GM12878 (cell line): ENCODE measurements around the gene MAGI1. TPM values are rescaled to one million over a fixed set of nuclear protein-coding genes. Genes with fewer than 3 reads are reported as not detected.

Experiments used
- ATAC-seq: fragments of 200-7000 bp; cut with Tn5 transposase; 3 replicates; pipeline ENCODE4 v1.9.1; 2020; ENCODE audit warnings: mild to moderate bottlenecking, moderate library complexity
- BruUV-seq: library from RNA; stranded (reverse); fragments of 400-500 nt; replicated peaks from 2 replicates; lab custom pipeline; 2021; lab: Mats Ljungman, UMichigan
- CTCF ChIA-PET: fragments of 300-600 bp; sonication (Branson Sonifier 250); formaldehyde crosslinking; extraction: SDS; loops from one replicate; lab custom pipeline; 2021; ENCODE audit warnings: inconsistent platforms; lab: Yijun Ruan, JAX
- POLR2A ChIA-PET: fragments of 350-600 bp; formaldehyde crosslinking; extraction: SDS; loops from one replicate; lab custom pipeline; 2021; ENCODE audit warnings: inconsistent platforms; lab: Charles Lee
- RAD21 ChIA-PET: fragments of 300-600 bp; sonication (Branson Sonifier 250); formaldehyde crosslinking; loops from one replicate; lab custom pipeline; 2023; ENCODE audit warnings: antibody characterized with exemption; ENCODE audit not compliant: unreplicated experiment; lab: Charles Lee
- SMC1A ChIA-PET: fragments of 300-600 bp; sonication (Branson Sonifier 250); formaldehyde crosslinking; loops from one replicate; lab custom pipeline; 2023; ENCODE audit not compliant: unreplicated experiment, uncharacterized antibody; lab: Charles Lee
- DNase-seq: peaks from one replicate; pipeline ENCODE4 v3.0.0-alpha.2; 2011; ENCODE audit warnings: low read depth, low spot score
- FAIRE-seq: peaks from 3 replicates; lab custom pipeline; 2011; peaks lifted over from hg19 to GRCh38; lab: Jason Lieb, UNC
- H2AFZ ChIP-seq: 2 replicates; pipeline ENCODE4 v1.6.0; 2011; ENCODE audit warnings: low read depth, low read length, control low read depth; ENCODE audit not compliant: control insufficient read depth
- H3K27ac ChIP-seq: 2 replicates; pipeline ENCODE4 v1.5.1; 2011; ENCODE audit warnings: control low read depth; ENCODE audit not compliant: control insufficient read depth, insufficient read depth
- H3K27me3 ChIP-seq, 2 experiments: replicated peaks in 1 of 2; 2 replicates each; pipeline versions ENCODE4 v1.6.0 to v1.6.1; 2011; ENCODE audit warnings: low read length in 1 of 2; ENCODE audit not compliant: control insufficient read depth in 2 of 2, insufficient read depth in 2 of 2
- H3K36me3 ChIP-seq, 2 experiments: 2 replicates each; pipeline ENCODE4 v1.5.1; 2011; ENCODE audit warnings: low read length in 1 of 2; ENCODE audit not compliant: control insufficient read depth in 2 of 2, insufficient read depth in 2 of 2
- H3K4me1 ChIP-seq: 2 replicates; pipeline ENCODE4 v1.6.1; 2011; ENCODE audit warnings: mild to moderate bottlenecking, low read length, moderate library complexity, mixed read lengths; ENCODE audit not compliant: control insufficient read depth, insufficient read depth
- H3K4me2 ChIP-seq: 2 replicates; pipeline ENCODE4 v1.6.0; 2011; ENCODE audit warnings: control low read depth; ENCODE audit not compliant: control insufficient read depth, insufficient read depth
- H3K4me3 ChIP-seq: fragments of 200-600 bp; sonication (generic); 2 replicates; pipeline ENCODE4 v1.5.1; 2016
- H3K79me2 ChIP-seq: 2 replicates; pipeline ENCODE4 v1.6.0; 2011; ENCODE audit warnings: low read length; ENCODE audit not compliant: control insufficient read depth, insufficient read depth
- H3K9ac ChIP-seq: 2 replicates; pipeline ENCODE4 v1.8.0; 2011; ENCODE audit warnings: low read length, control low read depth, mixed read lengths; ENCODE audit not compliant: control insufficient read depth, insufficient read depth
- H3K9me3 ChIP-seq: replicated peaks from 3 replicates; pipeline ENCODE4 v1.5.1; 2011; ENCODE audit warnings: mild to moderate bottlenecking, low read length; ENCODE audit not compliant: control insufficient read depth, insufficient read depth
- H4K20me1 ChIP-seq: 2 replicates; pipeline ENCODE4 v1.6.0; 2011; ENCODE audit not compliant: control insufficient read depth, insufficient read depth
- CBFB ChIP-seq: IDR thresholded peaks from 2 replicates; pipeline ENCODE4 v1.6.1; 2016; ENCODE audit warnings: antibody characterized with exemption, low read depth
- E2F4 ChIP-seq: IDR thresholded peaks from 2 replicates; pipeline ENCODE4 v1.6.1; 2012; ENCODE audit warnings: low read depth, low read length, improper control_type of control experiment
- ELK1 ChIP-seq: IDR thresholded peaks from 2 replicates; pipeline ENCODE4 v1.6.1; 2012; ENCODE audit warnings: low read depth, low read length, improper control_type of control experiment
- ETV6 ChIP-seq, 2 experiments: fragments of 450-650 bp in 1 of 2; IDR thresholded peaks in 1 of 2; conservative IDR thresholded peaks in 1 of 2; 2 replicates each; pipeline ENCODE4 v1.6.1; 2014; ENCODE audit warnings: antibody characterized with exemption in 1 of 2, borderline replicate concordance in 1 of 2, low read depth in 1 of 2, mild to moderate bottlenecking in 1 of 2, moderate library complexity in 1 of 2
- GATAD2B ChIP-seq: fragments of 450-650 bp; conservative IDR thresholded peaks from 2 replicates; pipeline ENCODE4 v1.6.1; 2017; ENCODE audit warnings: low read depth, mild to moderate bottlenecking, moderate library complexity
- HDAC2 ChIP-seq: fragments of 200-600 bp; sonication (generic); IDR thresholded peaks from 2 replicates; pipeline ENCODE4 v1.6.1; 2017
- KLF5 ChIP-seq: fragments of 450-650 bp; IDR thresholded peaks from 2 replicates; pipeline ENCODE4 v1.6.1; 2014; ENCODE audit warnings: mild to moderate bottlenecking; ENCODE audit not compliant: partially characterized antibody
- NFYA ChIP-seq: IDR thresholded peaks from 2 replicates; pipeline ENCODE4 v1.6.1; 2011; ENCODE audit warnings: low read depth, mild to moderate bottlenecking, low read length, improper control_type of control experiment, borderline replicate concordance
- NFYB ChIP-seq: IDR thresholded peaks from 2 replicates; pipeline ENCODE4 v1.6.1; 2011; ENCODE audit warnings: low read depth, mild to moderate bottlenecking, low read length, improper control_type of control experiment, moderate library complexity; ENCODE audit not compliant: insufficient read depth
- PAX5 ChIP-seq: IDR thresholded peaks from 2 replicates; pipeline ENCODE4 v1.6.1; 2011; ENCODE audit warnings: low read depth, low read length, borderline replicate concordance
- POLR2AphosphoS5 ChIP-seq: IDR thresholded peaks from 2 replicates; pipeline ENCODE4 v1.6.1; 2011; ENCODE audit warnings: mild to moderate bottlenecking, low read length, inconsistent platforms
- RELA ChIP-seq: fragments of 450-650 bp; IDR thresholded peaks from 2 replicates; pipeline ENCODE4 v1.8.0; 2014; ENCODE audit warnings: borderline replicate concordance; ENCODE audit not compliant: partially characterized antibody
- SKIL ChIP-seq: fragments of 450-650 bp; IDR thresholded peaks from 2 replicates; pipeline ENCODE4 v1.6.1; 2017; ENCODE audit warnings: mild to moderate bottlenecking, low read depth, inconsistent platforms; ENCODE audit not compliant: poor library complexity, severe bottlenecking
- SREBF1 ChIP-seq: IDR thresholded peaks from 2 replicates; pipeline ENCODE4 v1.6.1; 2012; ENCODE audit warnings: mild to moderate bottlenecking, low read length
- STAT3 ChIP-seq: IDR thresholded peaks from 2 replicates; pipeline ENCODE4 v1.6.1; 2011; ENCODE audit warnings: low read depth, low read length, improper control_type of control experiment
- ZBED1 ChIP-seq: IDR thresholded peaks from 2 replicates; pipeline ENCODE4 v1.6.1; 2016; ENCODE audit warnings: borderline replicate concordance
- ZNF384 ChIP-seq: IDR thresholded peaks from 2 replicates; pipeline ENCODE4 v1.6.1; 2012; ENCODE audit warnings: low read depth, mild to moderate bottlenecking, low read length, improper control_type of control experiment, borderline replicate concordance
- WGBS: methylation state at CpG from one replicate; pipeline ENCODE4 v1.1.6; 2016; ENCODE audit warnings: low lambda C conversion rate; ENCODE audit not compliant: insufficient replicate concordance, insufficient coverage; ENCODE audit errors: missing lambda C conversion rate; 5-methylcytosine and 5-hydroxymethylcytosine counted together
- in situ Hi-C: fragments of 300-500 bp; cut with MboI; formaldehyde crosslinking; loops from 9 replicates; pipeline ENCODE4 v1.14.3; 2018; ENCODE audit warnings: mixed read lengths
- intact Hi-C: fragments of 100-400 bp; cut with micrococcal nuclease; formaldehyde crosslinking; loops from one replicate; pipeline ENCODE4 v1.14.2; 2022; ENCODE audit not compliant: unreplicated experiment
- polyA plus RNA-seq, 11 experiments: library from polyadenylated mRNA; depleted of rRNA in 4 of 11; unstranded in 6 of 11; stranded (reverse) in 5 of 11; fragments of >200 nt; fragmentation: Nextera tagmentation in 4 of 11; fragmentation: Illumina TruSeq in 1 of 11; extraction: Ambion mirVana in 4 of 11; extraction: Trizol in 1 of 11; gene quantifications; 1 replicate in 1 of 11; 2 replicates in 10 of 11; pipeline versions ENCODE4 v1.2.1 to v1.2.3, GENCODE V29; 2011 to 2016; ENCODE audit warnings: inconsistent platforms in 2 of 11, missing spikeins in 2 of 11, low read depth in 1 of 11
- total RNA-seq, 4 experiments: library from RNA; depleted of rRNA in 3 of 4; stranded (reverse); fragments of >200 nt in 3 of 4; fragmentation: Illumina TruSeq in 1 of 4; extraction: Trizol in 1 of 4; gene quantifications; 2 replicates each; pipeline versions ENCODE4 v1.2.1 to v1.2.3, GENCODE V29; 2013 to 2021

MAGI1 gene
- total and polyA plus RNA-seq, 10 of the 15 experiments (the other 5 are each of a cell fraction or from before 2014, with no cell fraction given) = 0.02 to 3.3 (median 0.29) TPM; not detected in 1

GRCh38 chr3:65532749-65533148, 506.0 kb downstream of the MAGI1 start:
- no peak for ATAC-seq

More at GRCh38 chr3:65532749-65533148, 506.0 kb downstream of the MAGI1 start:
- SMC1A ChIA-PET = no interaction called here
- 39% methylated on average over 6 of the region's 6 CpGs for WGBS
- H3K4me3 ChIP-seq = no peak overlapping the region
- no peaks in the 10 kb centered on the region for H3K79me2 ChIP-seq
- no peaks in the 10 kb centered on the region for H4K20me1 ChIP-seq
- in situ Hi-C loops (no loop called here), intact Hi-C loops (no loop called here)
- FAIRE-seq (no peak), DNase-seq (no peak)
- H3K27ac ChIP-seq = no peak overlapping the region
- no peak overlapping the region for H2AFZ ChIP-seq
- H3K9ac ChIP-seq = no peak overlapping the region
- no TSS peak for BruUV-seq
- POLR2A ChIA-PET = no interaction called here
- CTCF ChIA-PET = no interaction called here
- RAD21 ChIA-PET = no interaction called here
- TF ChIP-seq NFYB = no peak
- TF ChIP-seq KLF5 = no peak
- TF ChIP-seq HDAC2 = no peak
- no peak for TF ChIP-seq POLR2AphosphoS5
- TF ChIP-seq PAX5 = no peak
- TF ChIP-seq SKIL = no peak
- no peak for TF ChIP-seq ELK1
- no peak for TF ChIP-seq ZNF384
- no peak for TF ChIP-seq STAT3
- TF ChIP-seq CBFB = no peak
- no peak for TF ChIP-seq ETV6 (conservative IDR thresholded peaks at IDR 0.05 in 1 of 2, IDR thresholded peaks at IDR 0.05 in 1 of 2; ENCODE audit: borderline replicate concordance in 1 of 2, low read depth in 1 of 2)
- TF ChIP-seq ZBED1 = no peak
- no peak for TF ChIP-seq SREBF1
- TF ChIP-seq E2F4 = no peak
- no peak for TF ChIP-seq GATAD2B
- TF ChIP-seq RELA = no peak
- no peak for TF ChIP-seq NFYA
- TF ChIP-seq, all 136 proteins: peak for 0
- Histone ChIP-seq H3K27me3 (no peaks in the 10 kb centered on the region), H3K4me1 (no peaks in the 10 kb centered on the region), H3K36me3 (no peaks in the 10 kb centered on the region), H3K4me2 (no peak overlapping the region), H3K9me3 (no peaks in the 10 kb centered on the region)
